GM12878 (cell line): ENCODE measurements around the gene CDC20B.

Experiments
- CHD4 ChIP-seq: fragments of 200-600 bp; sonication (generic); IDR thresholded peaks from 2 replicates; pipeline ENCODE4 v1.6.1; 2016; ENCODE audit warnings: mild to moderate bottlenecking
- CTCF ChIP-seq, 3 experiments: IDR thresholded peaks in 2 of 3; conservative IDR thresholded peaks in 1 of 3; 2 replicates each; pipeline ENCODE4 v1.5.1; 2011; ENCODE audit warnings: low read depth in 3 of 3, low read length in 3 of 3, mild to moderate bottlenecking in 3 of 3, control low read depth in 2 of 3, moderate library complexity in 2 of 3, inconsistent platforms in 1 of 3, mixed read lengths in 1 of 3; ENCODE audit not compliant: control insufficient read depth in 2 of 3, insufficient read depth in 1 of 3; ENCODE audit errors: extremely low read depth in 1 of 3
- EZH2 ChIP-seq: IDR thresholded peaks from 2 replicates; pipeline ENCODE4 v1.6.1; 2012; ENCODE audit warnings: low read depth, mild to moderate bottlenecking, control low read depth, inconsistent platforms, low read length, borderline replicate concordance; ENCODE audit not compliant: control insufficient read depth
- FOXM1 ChIP-seq: IDR thresholded peaks from 2 replicates; pipeline ENCODE4 v1.6.1; 2012; ENCODE audit warnings: low read depth, mild to moderate bottlenecking, inconsistent platforms, low read length, moderate library complexity
- NKRF ChIP-seq: fragments of 450-650 bp; conservative IDR thresholded peaks from 2 replicates; pipeline ENCODE4 v1.6.1; 2017; ENCODE audit warnings: mild to moderate bottlenecking, moderate library complexity
- NRF1 ChIP-seq: conservative IDR thresholded peaks from 2 replicates; pipeline ENCODE4 v1.6.1; 2011; ENCODE audit warnings: mild to moderate bottlenecking, low read depth, low read length, improper control_type of control experiment

DNA sequence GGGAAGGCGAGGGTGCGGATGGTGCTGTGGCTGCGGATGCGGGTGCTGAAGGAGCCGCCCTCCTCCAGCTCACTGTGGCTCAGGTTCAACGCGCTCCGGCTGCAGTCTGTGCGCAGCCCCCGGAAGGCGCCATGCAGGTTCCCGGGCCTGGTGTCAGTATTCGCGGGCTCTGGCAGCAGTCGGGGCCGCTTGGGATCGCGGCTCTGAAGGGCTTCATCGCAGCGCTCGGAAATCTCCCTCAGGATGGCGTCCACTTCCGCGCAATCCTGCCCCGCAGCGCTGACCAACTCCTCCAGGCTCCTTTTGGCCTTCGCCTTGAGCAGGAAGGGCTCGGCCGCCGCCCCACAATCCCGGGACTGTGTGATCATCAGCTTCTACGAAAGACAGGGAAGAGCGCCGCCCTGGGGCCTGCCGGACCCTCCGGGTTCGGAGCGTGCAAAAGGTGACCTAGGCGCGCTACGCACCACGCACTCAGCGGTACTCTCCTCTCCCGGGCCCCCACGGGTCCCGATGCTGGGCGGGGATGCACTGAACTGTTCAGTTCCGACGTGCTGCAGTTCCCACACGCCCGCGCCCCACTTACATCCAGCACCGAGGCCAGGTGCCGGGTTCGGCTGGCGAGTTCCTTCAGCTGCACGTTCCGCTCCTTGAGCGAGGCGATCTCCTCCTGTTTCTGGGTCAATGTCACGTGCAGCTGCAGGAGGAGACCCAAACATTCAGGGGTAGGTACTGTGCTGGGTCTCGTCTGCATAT is 47.6 kb upstream of the CDC20B start:
- TF ChIP-seq NRF1 (no peak), CTCF (IDR thresholded peaks at IDR 0.05 in 2 of 3, conservative IDR thresholded peaks at IDR 0.05 in 1 of 3; ENCODE audit: control insufficient read depth in 2 of 3, extremely low read depth in 1 of 3, insufficient read depth in 1 of 3, low read depth in 3 of 3, low read length in 3 of 3) (no peak), NKRF (no peak), CHD4 (no peak), EZH2 (no peak), FOXM1 (no peak)
